Thyroid gland (tissue), 4 donors: ENCODE results near the gene MLYCD. TPM values are rescaled to one million over a fixed set of nuclear protein-coding genes. Genes with fewer than 3 reads are reported as not detected.

ENCODE experiments used
- DNase-seq, 2 donors: peaks; one replicate each; pipeline ENCODE4 v3.0.0-alpha.2; 2019
- H3K27ac ChIP-seq, 3 donors: fragments of 200-600 bp; sonication (generic); 1 replicate in 2 of 3; 2 replicates in 1 of 3; pipeline ENCODE4 v1.5.1; 2016 to 2019; ENCODE audit warnings: mild to moderate bottlenecking in 1 of 3, moderate library complexity in 1 of 3
- H3K27me3 ChIP-seq: fragments of 200-600 bp; sonication (generic); one replicate; pipeline ENCODE4 v1.5.1; 2019
- H3K36me3 ChIP-seq, 2 donors: fragments of 200-600 bp; sonication (generic); one replicate each; pipeline ENCODE4 v1.5.1; 2016 to 2019
- H3K4me1 ChIP-seq, 2 donors: fragments of 200-600 bp; sonication (generic); one replicate each; pipeline ENCODE4 v1.5.1; 2017 to 2019
- H3K4me3 ChIP-seq, 3 donors: fragments of 200-600 bp; sonication (generic); replicated peaks in 1 of 3; 1 replicate in 2 of 3; 2 replicates in 1 of 3; pipeline ENCODE4 v1.5.1; 2016; ENCODE audit warnings: mild to moderate bottlenecking in 1 of 3
- H3K9me3 ChIP-seq: fragments of 200-600 bp; sonication (generic); one replicate; pipeline ENCODE4 v1.5.1; 2017
- CTCF ChIP-seq, 6 experiments: fragments of 200-600 bp in 3 of 6; fragments of 450-650 bp in 3 of 6; sonication (generic) in 3 of 6; IDR thresholded peaks; one replicate each; pipeline ENCODE4 v1.5.1; 2016 to 2019; ENCODE audit warnings: antibody characterized with exemption in 6 of 6, mild to moderate bottlenecking in 2 of 6, inconsistent platforms in 1 of 6, moderate library complexity in 1 of 6
- POLR2A ChIP-seq, 2 donors: fragments of 450-650 bp; IDR thresholded peaks; one replicate each; pipeline ENCODE4 v1.6.1; 2017; ENCODE audit warnings: antibody characterized with exemption in 2 of 2, mild to moderate bottlenecking in 2 of 2, moderate library complexity in 1 of 2
- WGBS, 2 donors: methylation state at CpG; one replicate each; pipeline ENCODE4 v1.1.5; 2017; 5-methylcytosine and 5-hydroxymethylcytosine counted together
- intact Hi-C: fragments of 100-400 bp; cut with DNase I; formaldehyde crosslinking; loops from one replicate; pipeline ENCODE4 v1.15.1; 2023
- total RNA-seq, 4 donors: library from RNA; depleted of rRNA; stranded (reverse); fragments of >200 nt; gene quantifications; one replicate each; pipeline ENCODE4 v1.2.3, GENCODE V29; 2016

The MLYCD gene
- total RNA-seq = 10 to 100 TPM in 3 of 4 donors, 1 to 10 TPM in 1; 9.9 to 22.0 (median 12.0) TPM

- no peaks in the 10 kb centered on the region for H3K9me3 ChIP-seq
- peak within 1 kb of the TSS; percentile 55 to 96 (median 87) for H3K27ac ChIP-seq
- DNase-seq = peak; percentile 89 to 91
- H3K27me3 ChIP-seq = no peaks in the 10 kb centered on the region
- intact Hi-C loops = no loop called here
- no peaks in the 10 kb centered on the region for H3K36me3 ChIP-seq
- WGBS, 2 donors = 29 to 61% methylated on average over 6 to 14 of the region's 69 CpGs
- peak within 1 kb of the TSS; percentile 56 to 86 (median 69) for H3K4me3 ChIP-seq
- peak in 1 of 2 donors; percentile 81 for TF ChIP-seq POLR2A (IDR thresholded peaks at IDR 0.05)
- TF ChIP-seq CTCF (IDR thresholded peaks at IDR 0.05) = no peak
- peaks cover 12 to 14% of the 10 kb centered on the region in 2 donors for H3K4me1 ChIP-seq
These were observed at the start of gene MLYCD for GRCh38 chr16:83898463-83899271. MLYCD (plus strand) TSS chr16:83899115; CDS start chr16:83899145, 30 bp downstream.

DNA sequence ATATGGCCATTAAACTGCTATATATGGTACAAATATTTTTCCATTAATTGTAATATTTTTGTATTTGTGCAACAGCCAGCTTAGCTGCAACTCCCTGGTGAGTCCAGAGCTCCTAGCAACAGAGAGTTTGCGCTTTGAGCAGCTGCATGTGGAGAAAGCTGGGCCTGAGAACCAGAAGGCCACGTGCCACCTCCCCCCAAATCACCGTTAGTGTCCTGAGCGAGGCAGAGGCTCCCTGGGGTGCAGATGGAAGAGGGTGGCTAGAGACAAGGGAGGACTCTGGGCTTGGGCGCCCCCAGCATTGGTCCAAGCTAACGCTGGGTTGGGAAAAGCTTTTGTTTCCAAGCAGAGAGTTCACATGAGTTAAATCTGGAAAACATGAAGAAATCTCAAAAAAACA is 49.5 kb upstream of the MLYCD start:
- intact Hi-C loops = no loop called here
- no peaks in the 10 kb centered on the region for H3K36me3 ChIP-seq
- DNase-seq = no peak
- no peak overlapping the region for H3K27ac ChIP-seq
- WGBS, 2 donors = 68 to 85% methylated on average over 6 of the region's 6 CpGs
- no peaks in the 10 kb centered on the region for H3K4me1 ChIP-seq
- no peak overlapping the region for H3K4me3 ChIP-seq
- no peak for TF ChIP-seq POLR2A (IDR thresholded peaks at IDR 0.05)
- no peak for TF ChIP-seq CTCF (IDR thresholded peaks at IDR 0.05)
- H3K9me3 ChIP-seq = no peaks in the 10 kb centered on the region
- no peaks in the 10 kb centered on the region for H3K27me3 ChIP-seq

DNA sequence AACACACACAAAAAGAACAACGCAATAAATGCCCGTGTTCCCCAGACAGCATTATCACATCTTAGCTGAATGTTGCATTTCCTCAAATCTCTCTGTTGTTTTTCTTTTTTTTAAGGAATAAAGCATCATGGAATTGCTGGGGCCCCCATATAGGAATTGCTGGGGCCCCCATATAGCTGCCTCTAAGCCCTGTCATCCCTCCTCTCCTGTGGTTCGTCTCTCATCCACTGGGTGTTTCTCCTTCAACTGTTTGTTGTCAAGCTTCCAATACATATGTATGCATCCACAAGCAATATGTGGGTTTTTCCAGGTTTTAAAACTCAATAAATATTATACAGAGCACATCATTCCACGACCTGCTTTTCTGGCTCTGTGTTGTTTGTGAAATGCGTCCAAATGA is 48.0 kb upstream of the MLYCD start:
- no peak overlapping the region for H3K27ac ChIP-seq
- intact Hi-C loops = no loop called here
- TF ChIP-seq CTCF (IDR thresholded peaks at IDR 0.05) (no peak), POLR2A (IDR thresholded peaks at IDR 0.05) (no peak)
- no peak overlapping the region for H3K4me3 ChIP-seq
- WGBS, 2 donors = 85% methylated on average over 5 of the region's 5 CpGs
- no peak for DNase-seq
- H3K4me1 ChIP-seq = no peaks in the 10 kb centered on the region
- no peaks in the 10 kb centered on the region for H3K9me3 ChIP-seq
- no peaks in the 10 kb centered on the region for H3K27me3 ChIP-seq
- H3K36me3 ChIP-seq = no peaks in the 10 kb centered on the region

- intact Hi-C loops = no loop called here
- no peak overlapping the region for H3K4me3 ChIP-seq
- no peak overlapping the region for H3K27ac ChIP-seq
- no peak for DNase-seq
- no peaks in the 10 kb centered on the region for H3K36me3 ChIP-seq
- no peaks in the 10 kb centered on the region for H3K4me1 ChIP-seq
- TF ChIP-seq CTCF (IDR thresholded peaks at IDR 0.05) = no peak
- TF ChIP-seq POLR2A (IDR thresholded peaks at IDR 0.05) = no peak
- no peaks in the 10 kb centered on the region for H3K27me3 ChIP-seq
- no peaks in the 10 kb centered on the region for H3K9me3 ChIP-seq
- WGBS, 2 donors = 88 to 96% methylated on average over 4 of the region's 4 CpGs
These were observed 47.4 kb upstream of the MLYCD start for GRCh38 chr16:83851473-83851872.

DNA sequence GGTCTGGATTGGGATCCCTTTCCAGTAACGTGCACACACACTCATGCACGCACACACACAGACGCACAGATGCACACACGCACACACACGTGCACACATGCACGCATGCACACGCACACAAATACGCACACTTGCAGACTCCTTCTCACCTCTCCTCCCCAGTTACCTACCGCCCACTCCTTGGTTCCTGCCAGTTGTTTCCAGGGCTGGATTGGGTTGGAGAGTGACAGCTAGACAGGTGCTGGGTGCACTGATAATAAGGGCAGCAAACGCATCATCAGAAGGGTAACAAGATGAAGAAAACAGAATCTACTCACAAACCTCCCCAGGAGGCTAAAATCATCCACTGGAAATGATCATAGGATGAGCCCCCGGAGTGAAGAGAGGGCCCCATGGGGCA is 46.1 kb upstream of the MLYCD start:
- intact Hi-C loops = no loop called here
- WGBS, 2 donors = 84 to 91% methylated on average over 11 of the region's 11 CpGs
- no peak for TF ChIP-seq POLR2A (IDR thresholded peaks at IDR 0.05)
- TF ChIP-seq CTCF (IDR thresholded peaks at IDR 0.05) = no peak

More for the DNA sequence above, 46.1 kb upstream of the MLYCD start:
- DNase-seq = no peak
- Histone ChIP-seq H3K27ac (no peak overlapping the region), H3K4me3 (no peak overlapping the region), H3K36me3 (no peaks in the 10 kb centered on the region), H3K9me3 (no peaks in the 10 kb centered on the region), H3K27me3 (no peaks in the 10 kb centered on the region), H3K4me1 (no peaks in the 10 kb centered on the region)
